KBM-7 (cell line): Measurements from ENCODE around the gene IL1RAPL2.
A peak's percentile ranks its signal among the peaks of the same experiment; 100 is the strongest.

Source experiments
- DNase-seq: peaks from one replicate; pipeline ENCODE4 v3.0.0-alpha.2; 2015
- in situ Hi-C: fragments of 300-500 bp; cut with MboI; formaldehyde crosslinking; loops from 2 replicates; pipeline ENCODE4 v1.14.3; 2020; ENCODE audit warnings: low sequenced_read_pairs, low pct_unique_long_range_greater_than_20kb, mixed read lengths

IL1RAPL2 gene

GRCh38 chrX:105697984-105698781 is 1132.2 kb downstream of the IL1RAPL2 start:
- DNase-seq, result no peak
- in situ Hi-C loops, result no loop called here

GRCh38 chrX:105700331-105700730 is 1134.3 kb downstream of the IL1RAPL2 start:
- in situ Hi-C loops, result no loop called here
- DNase-seq, result no peak

GRCh38 chrX:105701310-105702052 is 1135.5 kb downstream of the IL1RAPL2 start:
- in situ Hi-C loops, result no loop called here
- DNase-seq, result peak; percentile 2

- no peak for DNase-seq
- in situ Hi-C loops, result no loop called here
Observed at GRCh38 chrX:105703876-105704275, 1137.9 kb downstream of the IL1RAPL2 start.

GRCh38 chrX:105706041-105706440 is 1140.0 kb downstream of the IL1RAPL2 start:
- DNase-seq, result no peak
- in situ Hi-C loops, result no loop called here

- in situ Hi-C loops, result no loop called here
Observed at GRCh38 chrX:105711805-105712204, 1145.8 kb downstream of the IL1RAPL2 start.

GRCh38 chrX:105715746-105716145 is 1149.7 kb downstream of the IL1RAPL2 start:
- no peak for DNase-seq
- in situ Hi-C loops, result no loop called here

More at GRCh38 chrX:105711805-105712204, 1145.8 kb downstream of the IL1RAPL2 start:
- DNase-seq, result no peak

GRCh38 chrX:105723966-105724735 is 1158.2 kb downstream of the IL1RAPL2 start:
- in situ Hi-C loops, result no loop called here
- no peak for DNase-seq

- in situ Hi-C loops, result no loop called here
- DNase-seq, result no peak
Observed at GRCh38 chrX:105725228-105725627, 1159.2 kb downstream of the IL1RAPL2 start.

- DNase-seq, result no peak
- in situ Hi-C loops, result no loop called here
Observed at GRCh38 chrX:105738162-105738561, 1172.2 kb downstream of the IL1RAPL2 start.

GRCh38 chrX:105744291-105744690 is 1178.3 kb downstream of the IL1RAPL2 start:
- in situ Hi-C loops, result no loop called here
- no peak for DNase-seq

GRCh38 chrX:105744946-105745345 is 1178.9 kb downstream of the IL1RAPL2 start:
- in situ Hi-C loops, result no loop called here
- no peak for DNase-seq

- DNase-seq, result no peak
- in situ Hi-C loops, result no loop called here
Observed at GRCh38 chrX:105745863-105746262, 1179.9 kb downstream of the IL1RAPL2 start.

- in situ Hi-C loops, result no loop called here
- DNase-seq, result no peak
Observed at GRCh38 chrX:105752338-105752956, 1186.4 kb downstream of the IL1RAPL2 start.

GRCh38 chrX:105753411-105753810 is 1187.4 kb downstream of the IL1RAPL2 start:
- in situ Hi-C loops, result no loop called here
- no peak for DNase-seq

- DNase-seq, result no peak
- in situ Hi-C loops, result no loop called here
Observed at GRCh38 chrX:105754286-105754964, 1188.4 kb downstream of the IL1RAPL2 start.

GRCh38 chrX:105755109-105755508 is 1189.1 kb downstream of the IL1RAPL2 start:
- in situ Hi-C loops, result no loop called here
- DNase-seq, result no peak

GRCh38 chrX:105758754-105759153 is 1192.8 kb downstream of the IL1RAPL2 start:
- DNase-seq, result no peak
- in situ Hi-C loops, result no loop called here

- in situ Hi-C loops, result no loop called here
Observed at GRCh38 chrX:105759598-105759997, 1193.6 kb downstream of the IL1RAPL2 start.

More at GRCh38 chrX:105759598-105759997, 1193.6 kb downstream of the IL1RAPL2 start:
- no peak for DNase-seq
